HepG2 (cell line): Measurements from ENCODE around the gene PAK1IP1. TPM values are rescaled to one million over a fixed set of nuclear protein-coding genes. Genes with fewer than 3 reads are reported as not detected.
A peak's percentile ranks its signal among the peaks of the same experiment; 100 is the strongest.

Source experiments
- AGO2 ChIP-seq: fragments of 200-400 bp; formaldehyde crosslinking; optimal IDR thresholded peaks from 2 replicates; pipeline ENCODE3; 2017; ENCODE audit warnings: mild to moderate bottlenecking, low read depth, low read length, moderate library complexity
- EEA1 ChIP-seq: sonication (generic); formaldehyde crosslinking; IDR thresholded peaks from 2 replicates; pipeline ENCODE4 v1.5.1; 2020; ENCODE audit warnings: mild to moderate bottlenecking, missing genetic modification reagents, borderline replicate concordance
- GABPB1 ChIP-seq: IDR thresholded peaks from 2 replicates; pipeline ENCODE4 v1.6.1; 2016; ENCODE audit warnings: mild to moderate bottlenecking, missing genetic modification reagents, moderate library complexity, missing compliant biosample characterization
- LCORL ChIP-seq, 2 experiments: fragments of 450-650 bp in 1 of 2; sonication (generic) in 1 of 2; formaldehyde crosslinking in 1 of 2; IDR thresholded peaks; 2 replicates each; pipeline versions ENCODE4 v1.5.0 to v1.6.1; 2017 to 2020; ENCODE audit warnings: antibody characterized with exemption in 1 of 2, missing genetic modification reagents in 1 of 2
- NCOA1 ChIP-seq: sonication (generic); formaldehyde crosslinking; IDR thresholded peaks from 2 replicates; pipeline ENCODE4 v1.9.0; 2021; ENCODE audit warnings: missing genetic modification reagents
- PHF5A ChIP-seq: IDR thresholded peaks from one replicate; pipeline ENCODE4 v1.6.1; 2018; ENCODE audit warnings: low read depth, missing genetic modification reagents; ENCODE audit not compliant: unreplicated experiment
- PRMT3 ChIP-seq: sonication (generic); formaldehyde crosslinking; IDR thresholded peaks from 2 replicates; pipeline ENCODE4 v1.8.1; 2022; ENCODE audit warnings: low read depth, mild to moderate bottlenecking, moderate library complexity, missing genetic modification reagents, borderline replicate concordance
- RORA ChIP-seq: sonication (generic); formaldehyde crosslinking; IDR thresholded peaks from 2 replicates; pipeline ENCODE4 v1.5.0; 2020; ENCODE audit warnings: mild to moderate bottlenecking, missing genetic modification reagents, moderate library complexity
- SOX5 ChIP-seq: IDR thresholded peaks from 2 replicates; pipeline ENCODE4 v1.6.1; 2016; ENCODE audit warnings: borderline replicate concordance
- TBL1XR1 ChIP-seq: fragments of 150-350 bp; IDR thresholded peaks from 2 replicates; pipeline ENCODE4 v1.6.1; 2014; ENCODE audit warnings: borderline replicate concordance, low read length; ENCODE audit not compliant: partially characterized antibody
- ZFX ChIP-seq: sonication (generic); formaldehyde crosslinking; IDR thresholded peaks from 2 replicates; pipeline ENCODE4 v1.4.0; 2020; ENCODE audit warnings: mild to moderate bottlenecking, low read depth, missing genetic modification reagents, moderate library complexity
- ZNF335 ChIP-seq: sonication (generic); formaldehyde crosslinking; IDR thresholded peaks from 2 replicates; pipeline ENCODE4 v1.4.0; 2020; ENCODE audit warnings: missing genetic modification reagents
- ZNF441 ChIP-seq: sonication (generic); formaldehyde crosslinking; IDR thresholded peaks from 2 replicates; pipeline ENCODE4 v1.7.0; 2021; ENCODE audit warnings: missing genetic modification reagents, borderline replicate concordance
- ZNF572 ChIP-seq: sonication (generic); formaldehyde crosslinking; IDR thresholded peaks from 2 replicates; pipeline ENCODE4 v1.5.1; 2020; ENCODE audit warnings: mild to moderate bottlenecking, missing genetic modification reagents
- polyA plus RNA-seq, 8 experiments: library from polyadenylated mRNA; depleted of rRNA in 3 of 8; stranded (reverse) in 7 of 8; unstranded in 1 of 8; fragments of >200 nt; fragmentation: Illumina TruSeq in 4 of 8; extraction: Trizol in 4 of 8; gene quantifications; 2 replicates each; pipeline versions ENCODE4 v1.2.1 to v1.2.3, GENCODE V29; 2011 to 2016; ENCODE audit warnings: low read depth in 4 of 8, missing spikeins in 1 of 8, mixed read lengths in 1 of 8; ENCODE audit not compliant: insufficient read depth in 1 of 8
- total RNA-seq, 5 experiments: library from RNA; depleted of rRNA; stranded (reverse); fragments of >200 nt; fragmentation: Illumina TruSeq; extraction: Trizol; gene quantifications; 2 replicates each; pipeline ENCODE4 v1.2.3, GENCODE V29; 2016; ENCODE audit warnings: low read depth in 1 of 5
- TF ChIP-seq, protein P1 (sequence below): IDR thresholded peaks from 2 replicates; pipeline ENCODE4 v1.6.1; 2016
- TF ChIP-seq, protein P2 (sequence below): sonication (generic); formaldehyde crosslinking; IDR thresholded peaks from 2 replicates; pipeline ENCODE4 v1.4.0; 2020; ENCODE audit warnings: missing genetic modification reagents
- TF ChIP-seq, protein P3 (sequence below): sonication (generic); formaldehyde crosslinking; IDR thresholded peaks from 2 replicates; pipeline ENCODE4 v1.5.0; 2020; ENCODE audit warnings: mild to moderate bottlenecking, missing genetic modification reagents
- TF ChIP-seq, protein P4 (sequence below): sonication (generic); formaldehyde crosslinking; IDR thresholded peaks from 2 replicates; pipeline ENCODE4 v1.4.0; 2020; ENCODE audit warnings: missing genetic modification reagents; ENCODE audit errors: not compliant biosample characterization
- TF ChIP-seq, protein P5 (sequence below): sonication (generic); formaldehyde crosslinking; IDR thresholded peaks from 2 replicates; pipeline ENCODE4 v1.5.1; 2020; ENCODE audit warnings: missing genetic modification reagents, mild to moderate bottlenecking, borderline replicate concordance

The PAK1IP1 gene
- total and polyA plus RNA-seq, 2 of the 13 experiments (the other 11 are each of a cell fraction or from before 2014, with no cell fraction given), result 23.4 to 66.2 TPM

DNA sequence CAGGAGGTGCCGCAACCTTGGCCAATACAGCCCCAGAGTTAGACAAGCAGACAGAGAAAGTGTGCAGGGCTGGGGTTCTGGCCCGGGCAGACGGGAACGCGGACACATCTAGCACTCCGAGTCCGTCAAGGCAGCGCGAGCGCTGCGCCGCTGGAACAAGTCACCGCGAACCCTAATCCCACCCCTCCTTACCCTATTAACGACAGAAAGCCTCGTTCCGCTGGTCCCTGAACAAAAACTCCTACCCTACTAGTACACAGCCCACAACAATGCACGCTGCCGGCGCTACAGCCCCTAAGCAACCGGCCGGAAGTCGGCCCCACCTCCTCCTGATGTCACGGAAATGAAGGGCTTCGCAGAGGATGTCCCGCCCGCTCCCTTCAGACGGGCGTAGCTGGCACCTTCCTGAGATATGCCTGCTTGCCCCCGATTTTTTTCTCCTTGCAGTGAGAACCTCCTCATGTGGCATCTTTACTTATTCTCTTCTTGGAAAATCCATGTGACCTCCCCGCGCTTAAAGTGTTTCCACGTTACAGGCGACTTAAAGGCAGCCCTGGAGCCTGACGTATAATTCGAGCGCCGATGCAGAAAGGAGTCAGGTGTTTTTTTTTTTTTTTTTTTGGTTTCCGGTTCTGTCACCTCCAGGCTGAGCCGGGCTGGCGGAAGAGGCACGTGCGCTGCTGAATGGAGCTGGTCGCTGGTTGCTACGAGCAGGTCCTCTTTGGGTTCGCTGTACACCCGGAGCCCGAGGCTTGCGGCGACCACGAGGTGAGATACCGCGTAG, at the start of gene PAK1IP1, which contains the start of gene C6orf52 (continued):
- TF ChIP-seq, protein P1, sequence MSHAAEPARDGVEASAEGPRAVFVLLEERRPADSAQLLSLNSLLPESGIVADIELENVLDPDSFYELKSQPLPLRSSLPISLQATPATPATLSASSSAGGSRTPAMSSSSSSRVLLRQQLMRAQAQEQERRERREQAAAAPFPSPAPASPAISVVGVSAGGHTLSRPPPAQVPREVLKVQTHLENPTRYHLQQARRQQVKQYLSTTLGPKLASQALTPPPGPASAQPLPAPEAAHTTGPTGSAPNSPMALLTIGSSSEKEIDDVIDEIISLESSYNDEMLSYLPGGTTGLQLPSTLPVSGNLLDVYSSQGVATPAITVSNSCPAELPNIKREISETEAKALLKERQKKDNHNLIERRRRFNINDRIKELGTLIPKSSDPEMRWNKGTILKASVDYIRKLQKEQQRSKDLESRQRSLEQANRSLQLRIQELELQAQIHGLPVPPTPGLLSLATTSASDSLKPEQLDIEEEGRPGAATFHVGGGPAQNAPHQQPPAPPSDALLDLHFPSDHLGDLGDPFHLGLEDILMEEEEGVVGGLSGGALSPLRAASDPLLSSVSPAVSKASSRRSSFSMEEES (CRISPR knock-in tag), result peak; percentile 94
- TF ChIP-seq, protein P2, sequence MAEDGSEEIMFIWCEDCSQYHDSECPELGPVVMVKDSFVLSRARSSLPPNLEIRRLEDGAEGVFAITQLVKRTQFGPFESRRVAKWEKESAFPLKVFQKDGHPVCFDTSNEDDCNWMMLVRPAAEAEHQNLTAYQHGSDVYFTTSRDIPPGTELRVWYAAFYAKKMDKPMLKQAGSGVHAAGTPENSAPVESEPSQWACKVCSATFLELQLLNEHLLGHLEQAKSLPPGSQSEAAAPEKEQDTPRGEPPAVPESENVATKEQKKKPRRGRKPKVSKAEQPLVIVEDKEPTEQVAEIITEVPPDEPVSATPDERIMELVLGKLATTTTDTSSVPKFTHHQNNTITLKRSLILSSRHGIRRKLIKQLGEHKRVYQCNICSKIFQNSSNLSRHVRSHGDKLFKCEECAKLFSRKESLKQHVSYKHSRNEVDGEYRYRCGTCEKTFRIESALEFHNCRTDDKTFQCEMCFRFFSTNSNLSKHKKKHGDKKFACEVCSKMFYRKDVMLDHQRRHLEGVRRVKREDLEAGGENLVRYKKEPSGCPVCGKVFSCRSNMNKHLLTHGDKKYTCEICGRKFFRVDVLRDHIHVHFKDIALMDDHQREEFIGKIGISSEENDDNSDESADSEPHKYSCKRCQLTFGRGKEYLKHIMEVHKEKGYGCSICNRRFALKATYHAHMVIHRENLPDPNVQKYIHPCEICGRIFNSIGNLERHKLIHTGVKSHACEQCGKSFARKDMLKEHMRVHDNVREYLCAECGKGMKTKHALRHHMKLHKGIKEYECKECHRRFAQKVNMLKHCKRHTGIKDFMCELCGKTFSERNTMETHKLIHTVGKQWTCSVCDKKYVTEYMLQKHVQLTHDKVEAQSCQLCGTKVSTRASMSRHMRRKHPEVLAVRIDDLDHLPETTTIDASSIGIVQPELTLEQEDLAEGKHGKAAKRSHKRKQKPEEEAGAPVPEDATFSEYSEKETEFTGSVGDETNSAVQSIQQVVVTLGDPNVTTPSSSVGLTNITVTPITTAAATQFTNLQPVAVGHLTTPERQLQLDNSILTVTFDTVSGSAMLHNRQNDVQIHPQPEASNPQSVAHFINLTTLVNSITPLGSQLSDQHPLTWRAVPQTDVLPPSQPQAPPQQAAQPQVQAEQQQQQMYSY (CRISPR knock-in tag), result 0 out of 2 replicates have a peak, but pooled peaks have one; percentile 37
- TF ChIP-seq PHF5A (CRISPR knock-in tag) (no peak), RORA (CRISPR knock-in tag) (peak; percentile 21; the same call in 1 of the 2 replicates), SOX5 (CRISPR knock-in tag) (peak; percentile 44; the same call in 1 of the 2 replicates), GABPB1 (peak; percentile 96), AGO2 (peak; percentile 52), ZNF335 (peak; percentile 100), TBL1XR1 (peak; percentile 55), PRMT3 (CRISPR knock-in tag) (no peak), LCORL (IDR thresholded peaks at IDR 0.05) (peak; percentile 79; the same call in 1 of the 2 replicates), LCORL (CRISPR knock-in tag; IDR thresholded peaks at IDR 0.05) (no peak), NCOA1 (CRISPR knock-in tag) (peak; percentile 45; the same call in 1 of the 2 replicates), ZNF572 (CRISPR knock-in tag) (no peak; the same call in 1 of the 2 replicates), EEA1 (CRISPR knock-in tag) (no peak), ZFX (CRISPR knock-in tag) (peak; percentile 86), ZNF441 (peak; percentile 35)
- TF ChIP-seq, protein P3, sequence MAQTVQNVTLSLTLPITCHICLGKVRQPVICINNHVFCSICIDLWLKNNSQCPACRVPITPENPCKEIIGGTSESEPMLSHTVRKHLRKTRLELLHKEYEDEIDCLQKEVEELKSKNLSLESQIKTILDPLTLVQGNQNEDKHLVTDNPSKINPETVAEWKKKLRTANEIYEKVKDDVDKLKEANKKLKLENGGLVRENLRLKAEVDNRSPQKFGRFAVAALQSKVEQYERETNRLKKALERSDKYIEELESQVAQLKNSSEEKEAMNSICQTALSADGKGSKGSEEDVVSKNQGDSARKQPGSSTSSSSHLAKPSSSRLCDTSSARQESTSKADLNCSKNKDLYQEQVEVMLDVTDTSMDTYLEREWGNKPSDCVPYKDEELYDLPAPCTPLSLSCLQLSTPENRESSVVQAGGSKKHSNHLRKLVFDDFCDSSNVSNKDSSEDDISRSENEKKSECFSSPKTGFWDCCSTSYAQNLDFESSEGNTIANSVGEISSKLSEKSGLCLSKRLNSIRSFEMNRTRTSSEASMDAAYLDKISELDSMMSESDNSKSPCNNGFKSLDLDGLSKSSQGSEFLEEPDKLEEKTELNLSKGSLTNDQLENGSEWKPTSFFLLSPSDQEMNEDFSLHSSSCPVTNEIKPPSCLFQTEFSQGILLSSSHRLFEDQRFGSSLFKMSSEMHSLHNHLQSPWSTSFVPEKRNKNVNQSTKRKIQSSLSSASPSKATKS (CRISPR knock-in tag), result no peak
- TF ChIP-seq, protein P4, sequence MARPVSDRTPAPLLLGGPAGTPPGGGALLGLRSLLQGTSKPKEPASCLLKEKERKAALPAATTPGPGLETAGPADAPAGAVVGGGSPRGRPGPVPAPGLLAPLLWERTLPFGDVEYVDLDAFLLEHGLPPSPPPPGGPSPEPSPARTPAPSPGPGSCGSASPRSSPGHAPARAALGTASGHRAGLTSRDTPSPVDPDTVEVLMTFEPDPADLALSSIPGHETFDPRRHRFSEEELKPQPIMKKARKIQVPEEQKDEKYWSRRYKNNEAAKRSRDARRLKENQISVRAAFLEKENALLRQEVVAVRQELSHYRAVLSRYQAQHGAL, result no peak
- TF ChIP-seq, protein P5, sequence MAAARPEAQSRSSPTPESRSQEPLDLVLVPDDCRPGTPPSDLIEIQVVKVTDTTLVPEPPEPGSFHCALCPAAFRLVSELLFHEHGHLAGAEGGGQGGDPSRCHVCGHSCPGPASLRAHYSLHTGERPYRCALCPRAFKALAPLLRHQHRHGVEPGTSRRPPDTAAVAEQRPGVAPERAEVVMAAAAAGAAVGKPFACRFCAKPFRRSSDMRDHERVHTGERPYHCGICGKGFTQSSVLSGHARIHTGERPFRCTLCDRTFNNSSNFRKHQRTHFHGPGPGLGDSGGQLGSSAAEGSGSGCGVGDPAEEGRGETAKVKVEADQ (CRISPR knock-in tag), result no peak
